ENCODE results near the gene SERPINB10.

Gene SERPINB10, protein sequence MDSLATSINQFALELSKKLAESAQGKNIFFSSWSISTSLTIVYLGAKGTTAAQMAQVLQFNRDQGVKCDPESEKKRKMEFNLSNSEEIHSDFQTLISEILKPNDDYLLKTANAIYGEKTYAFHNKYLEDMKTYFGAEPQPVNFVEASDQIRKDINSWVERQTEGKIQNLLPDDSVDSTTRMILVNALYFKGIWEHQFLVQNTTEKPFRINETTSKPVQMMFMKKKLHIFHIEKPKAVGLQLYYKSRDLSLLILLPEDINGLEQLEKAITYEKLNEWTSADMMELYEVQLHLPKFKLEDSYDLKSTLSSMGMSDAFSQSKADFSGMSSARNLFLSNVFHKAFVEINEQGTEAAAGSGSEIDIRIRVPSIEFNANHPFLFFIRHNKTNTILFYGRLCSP

DNA sequence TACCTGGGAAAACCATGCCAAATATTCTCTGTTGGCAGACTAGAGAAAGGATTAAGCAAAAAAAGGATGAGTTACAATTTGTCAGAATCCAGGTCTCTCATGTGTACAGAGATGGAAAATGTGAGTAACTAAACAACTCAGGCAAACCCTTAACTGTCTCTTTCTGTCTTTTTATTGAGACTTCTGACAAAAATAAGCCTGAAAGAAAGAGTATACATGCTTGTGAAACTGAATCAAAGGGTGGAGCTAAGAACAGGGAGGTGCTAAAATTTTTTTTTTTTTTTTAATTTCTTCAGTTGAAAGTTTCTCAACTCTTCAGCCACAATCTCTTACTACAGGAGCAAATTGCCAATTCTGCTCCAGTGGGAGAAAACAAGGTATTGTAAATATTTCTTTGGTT is at the start of gene SERPINB10:
TSS of gene SERPINB10 (plus strand) at position 295 of the 400 bp plus-strand sequence. CDS start 7,553 bp downstream, outside the sequence.
- DNase-seq, result no peak

DNA sequence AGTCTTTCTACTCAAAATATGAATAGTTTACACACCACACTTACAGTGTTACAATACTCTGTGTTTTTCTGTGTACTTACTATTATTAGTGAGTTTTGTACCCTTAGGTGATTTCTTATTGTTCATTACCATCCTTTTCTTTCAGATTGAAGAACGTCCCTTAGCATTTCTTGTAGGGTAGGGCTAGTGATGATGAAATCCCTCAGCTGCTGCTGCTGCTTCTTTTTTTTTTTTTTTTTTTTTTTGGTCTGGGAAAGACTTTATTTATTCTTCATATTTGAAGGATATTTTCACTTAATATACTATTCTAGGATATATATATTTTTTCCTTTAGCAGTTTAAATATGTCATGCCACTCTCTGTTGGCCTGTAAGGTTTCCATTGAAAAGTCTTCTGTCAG is 49.3 kb upstream of the SERPINB10 start:
- no peak for DNase-seq

DNA sequence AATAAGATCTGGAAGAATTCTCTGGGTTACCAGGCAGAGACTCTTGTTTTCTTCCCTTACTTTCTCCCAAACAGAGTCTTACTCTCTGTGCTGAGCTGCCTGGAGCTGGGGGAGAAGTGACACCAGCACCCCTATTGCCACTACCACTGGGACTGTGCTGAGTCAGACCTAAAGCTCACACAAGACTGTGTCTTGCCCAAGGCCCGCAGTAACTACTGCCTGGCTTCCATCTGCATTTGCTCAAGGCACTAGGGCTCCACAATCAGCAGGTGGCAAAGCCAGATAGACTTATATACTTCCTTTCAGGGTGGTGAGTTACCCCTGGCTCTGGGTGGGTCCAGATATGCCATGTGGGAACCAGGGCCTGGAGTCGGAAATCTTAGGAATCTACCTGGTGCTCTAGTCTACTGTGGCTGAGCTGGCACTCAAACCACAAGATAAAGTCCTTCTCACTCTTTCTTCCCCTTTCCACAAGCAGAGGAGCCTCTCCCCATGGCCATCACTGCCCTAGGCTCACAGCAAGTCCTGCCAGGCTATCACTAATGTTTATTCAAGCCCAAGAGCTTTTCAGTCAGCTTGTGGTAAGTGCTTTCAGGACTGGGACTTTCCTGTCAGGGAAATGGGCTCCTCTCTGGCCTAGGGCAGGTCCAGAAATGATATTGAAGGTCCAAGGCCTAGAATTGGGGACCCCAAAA is 47.8 kb upstream of the SERPINB10 start:
- no peak for DNase-seq

DNA sequence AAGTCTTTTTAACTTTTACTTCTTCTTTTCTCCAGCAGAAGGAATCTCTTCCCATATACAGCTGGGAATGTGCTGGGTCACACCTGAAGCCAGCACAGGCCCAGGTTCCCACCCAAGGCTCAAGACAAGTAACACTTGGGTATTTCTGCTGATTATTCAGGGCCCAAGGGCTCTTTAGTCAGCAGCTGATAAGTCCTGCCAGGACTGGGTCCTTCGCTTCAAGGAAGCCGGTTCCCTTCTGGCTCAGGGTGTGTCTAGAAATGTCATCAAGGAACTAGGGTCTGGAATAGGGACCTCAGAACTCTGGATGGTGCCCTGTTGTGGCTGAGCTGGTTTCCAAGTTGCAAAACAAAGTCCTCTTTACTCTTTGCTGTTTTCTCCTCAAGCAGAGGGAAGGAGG is 47.2 kb upstream of the SERPINB10 start:
- no peak for DNase-seq

DNA sequence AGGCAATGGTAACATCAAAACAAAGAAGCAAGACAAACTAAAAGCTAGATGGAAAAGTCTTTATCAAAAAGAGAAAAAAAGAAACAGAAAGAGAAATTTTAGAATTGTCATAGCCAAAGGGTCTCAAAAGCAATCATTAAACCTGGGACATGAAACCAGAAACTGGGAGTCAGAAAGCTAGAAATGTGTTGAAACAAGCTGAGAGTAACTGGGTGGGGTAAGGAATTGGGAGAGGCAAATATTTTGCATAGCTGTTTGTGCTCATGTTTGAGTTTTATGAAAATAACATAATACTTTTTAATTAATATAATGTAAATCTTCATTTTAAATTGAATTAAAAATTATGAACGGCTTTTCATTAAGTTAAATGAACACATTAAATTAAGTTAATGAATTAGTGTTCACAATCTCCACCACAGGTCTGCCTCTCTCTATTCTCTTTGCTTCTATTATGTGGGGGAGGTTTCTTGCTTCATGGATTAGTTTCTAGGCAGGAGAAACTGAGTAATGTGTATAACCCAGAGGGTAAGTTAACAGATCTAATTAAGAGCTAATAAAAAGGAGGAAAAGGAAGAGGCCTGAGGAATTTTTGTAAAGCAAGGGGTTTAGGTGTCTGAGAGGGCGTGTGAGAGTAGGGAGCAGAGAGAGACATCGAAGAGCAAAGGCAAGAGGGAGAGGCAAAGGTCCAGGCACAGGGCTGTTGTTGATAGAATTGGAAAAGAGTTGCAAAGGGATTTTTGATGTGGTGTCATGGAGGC is 40.2 kb upstream of the SERPINB10 start:
- no peak for DNase-seq

DNA sequence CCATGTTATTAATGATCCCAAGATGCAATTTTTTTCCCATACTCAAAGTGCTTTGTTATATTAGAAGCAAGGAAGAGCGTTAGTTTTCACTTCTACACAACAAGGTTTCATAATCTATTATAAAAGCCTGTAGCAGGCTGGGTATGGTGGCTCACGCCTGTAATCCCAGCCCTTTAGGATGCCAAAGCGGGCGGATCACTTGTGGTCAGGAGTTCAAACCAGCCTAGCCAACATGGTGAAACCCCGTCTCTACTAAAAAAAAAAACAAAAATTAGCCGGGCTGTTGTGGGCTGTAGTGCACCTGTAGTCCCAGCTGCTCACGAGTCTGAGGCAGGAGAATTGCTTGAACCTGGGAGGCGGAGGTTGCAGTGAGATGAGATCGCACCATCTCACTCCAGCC is 39.2 kb upstream of the SERPINB10 start:
- DNase-seq, result no peak

GRCh38 chr18:63869374-63869773 is 38.4 kb upstream of the SERPINB10 start:
- no peak for DNase-seq

- DNase-seq, result no peak
Measured at GRCh38 chr18:63869851-63870250, 37.9 kb upstream of the SERPINB10 start.

- DNase-seq, result no peak
Measured at GRCh38 chr18:63871836-63872235, 35.9 kb upstream of the SERPINB10 start.

DNA sequence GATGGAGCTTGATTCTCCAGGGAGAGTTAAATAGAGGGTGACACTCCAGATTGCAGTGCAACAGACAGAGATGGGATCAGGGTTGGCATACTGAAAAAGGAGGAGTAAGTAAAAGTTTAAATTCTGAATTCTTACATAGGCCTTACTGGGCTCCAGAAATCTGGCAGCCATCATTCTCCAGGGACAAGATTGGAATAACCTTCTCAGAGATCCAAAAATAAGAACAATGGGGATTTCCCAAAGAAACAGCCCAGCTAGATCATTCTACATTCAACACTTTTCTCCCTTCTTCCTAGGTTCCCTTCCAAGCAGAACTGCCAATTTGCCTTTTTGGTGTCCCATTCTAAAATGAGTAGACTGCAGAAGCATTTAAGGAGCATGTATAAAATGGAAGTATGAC is 35.2 kb upstream of the SERPINB10 start:
- DNase-seq, result no peak

DNA sequence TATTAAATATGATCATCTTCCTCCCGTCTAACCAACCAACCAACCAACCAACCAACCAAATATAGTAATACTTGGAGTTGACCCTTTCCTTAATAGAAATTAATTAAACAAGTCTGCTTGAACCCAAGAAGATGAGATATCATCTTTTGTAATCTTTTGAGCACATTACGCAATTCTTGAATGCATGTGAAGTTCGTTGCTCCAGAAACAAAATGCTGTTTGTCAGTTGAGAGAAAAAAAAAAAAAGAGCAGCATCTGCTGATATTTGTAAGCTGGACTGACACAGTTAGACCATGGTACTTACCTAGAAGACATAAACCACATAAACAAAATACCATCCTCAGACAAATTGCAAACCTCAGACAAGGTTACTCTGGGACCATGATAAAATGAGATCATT is 29.4 kb upstream of the SERPINB10 start:
- no peak for DNase-seq

GRCh38 chr18:63878925-63879324 is 28.8 kb upstream of the SERPINB10 start:
- no peak for DNase-seq

DNA sequence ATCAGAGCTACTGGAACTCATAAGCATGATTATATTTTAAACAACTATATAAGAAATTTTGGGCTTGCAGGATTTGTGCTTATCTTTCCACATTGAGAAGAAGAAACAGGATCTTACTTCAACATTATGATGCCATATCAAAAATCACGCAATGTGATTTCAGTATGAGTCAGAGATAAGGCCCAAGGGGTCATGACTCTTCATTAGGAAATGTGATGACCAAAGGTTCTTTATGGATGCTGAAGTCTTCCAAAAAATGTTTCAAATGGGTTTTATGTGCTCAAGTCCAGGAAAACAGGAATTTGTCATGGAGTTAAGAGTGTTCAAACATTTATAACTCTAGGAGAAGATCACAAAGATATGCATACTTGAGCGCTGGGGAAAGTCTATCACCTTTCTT is 28.0 kb upstream of the SERPINB10 start:
- no peak for DNase-seq

DNA sequence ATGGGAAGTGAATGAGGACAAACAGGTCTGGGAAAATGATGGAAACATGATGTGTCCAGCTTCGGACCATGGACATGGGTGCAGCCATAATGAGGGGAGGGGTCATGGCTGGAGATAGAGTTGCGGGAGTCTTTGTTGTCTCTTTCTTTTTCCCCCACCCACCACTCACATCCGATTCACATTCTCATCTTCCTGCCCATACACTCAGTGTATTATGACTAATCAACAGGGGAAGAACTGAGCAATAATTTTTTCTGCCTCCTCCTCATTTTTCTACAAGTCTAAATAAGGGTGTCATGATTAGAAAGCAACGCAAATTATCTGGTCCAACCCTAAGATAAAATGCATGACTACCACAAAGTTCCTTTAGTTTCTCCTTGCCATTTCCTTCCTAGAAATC is 25.9 kb upstream of the SERPINB10 start:
- no peak for DNase-seq

GRCh38 chr18:63882333-63883141 is 25.2 kb upstream of the SERPINB10 start:
- DNase-seq, result no peak

- DNase-seq, result no peak
Measured at GRCh38 chr18:63883617-63884016, 24.1 kb upstream of the SERPINB10 start.

- no peak for DNase-seq
Measured at GRCh38 chr18:63887424-63887823, 20.3 kb upstream of the SERPINB10 start, which contains the start of gene SERPINB2. SERPINB2 (plus strand) TSS chr18:63887705; CDS start chr18:63891445, 3,740 bp downstream.

DNA sequence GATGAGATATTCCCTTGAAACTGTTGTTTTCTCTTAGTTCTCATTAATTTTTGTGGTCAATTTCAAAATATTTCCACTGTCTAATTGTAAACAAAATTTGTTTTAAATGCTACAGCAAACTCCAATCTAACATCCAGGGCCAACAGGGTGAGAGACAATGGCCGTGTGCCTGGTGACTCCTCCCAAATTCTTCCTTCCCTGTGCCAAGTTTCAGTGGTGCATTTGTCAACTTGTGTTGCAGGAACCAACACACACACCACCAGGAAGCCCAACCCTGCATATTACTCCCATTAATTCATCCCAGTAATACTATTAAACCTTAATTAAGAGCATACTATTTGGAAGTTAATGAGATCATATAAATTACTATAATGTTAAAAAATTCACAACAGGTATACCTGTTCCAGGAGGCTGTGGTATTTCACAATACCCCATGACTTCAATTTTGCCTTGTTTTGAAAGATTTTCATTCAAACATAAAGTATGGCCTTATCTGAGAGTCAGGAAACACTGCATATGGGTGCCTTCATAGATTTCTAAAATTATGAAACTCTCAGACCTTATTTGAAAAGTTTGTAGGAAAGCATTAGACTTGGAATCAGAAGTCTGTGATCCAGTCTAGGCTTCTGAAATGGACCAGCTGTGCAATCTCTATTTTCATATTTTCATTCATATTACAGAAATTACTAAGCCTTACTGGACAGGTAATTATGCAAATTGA is 19.1 kb upstream of the SERPINB10 start:
- no peak for DNase-seq

DNA sequence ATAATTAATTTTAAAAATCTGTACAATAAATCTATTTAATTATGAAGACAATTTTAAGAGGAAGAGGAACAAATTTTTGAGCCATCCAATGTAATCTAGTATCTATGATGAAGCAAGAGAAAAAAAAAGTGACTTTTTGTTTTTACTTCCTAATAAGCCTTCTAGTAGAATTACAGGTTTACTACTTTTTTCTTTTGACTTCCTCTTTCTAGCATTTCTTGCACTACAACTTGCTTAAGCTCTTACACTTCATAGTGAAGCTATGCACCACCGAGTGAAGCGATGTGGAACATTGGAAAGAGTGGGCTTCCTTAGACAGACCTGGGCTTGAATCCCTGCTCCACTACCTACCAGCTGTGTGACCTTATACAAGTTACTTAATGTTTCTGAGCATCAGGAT is 18.1 kb upstream of the SERPINB10 start:
- no peak for DNase-seq

DNA sequence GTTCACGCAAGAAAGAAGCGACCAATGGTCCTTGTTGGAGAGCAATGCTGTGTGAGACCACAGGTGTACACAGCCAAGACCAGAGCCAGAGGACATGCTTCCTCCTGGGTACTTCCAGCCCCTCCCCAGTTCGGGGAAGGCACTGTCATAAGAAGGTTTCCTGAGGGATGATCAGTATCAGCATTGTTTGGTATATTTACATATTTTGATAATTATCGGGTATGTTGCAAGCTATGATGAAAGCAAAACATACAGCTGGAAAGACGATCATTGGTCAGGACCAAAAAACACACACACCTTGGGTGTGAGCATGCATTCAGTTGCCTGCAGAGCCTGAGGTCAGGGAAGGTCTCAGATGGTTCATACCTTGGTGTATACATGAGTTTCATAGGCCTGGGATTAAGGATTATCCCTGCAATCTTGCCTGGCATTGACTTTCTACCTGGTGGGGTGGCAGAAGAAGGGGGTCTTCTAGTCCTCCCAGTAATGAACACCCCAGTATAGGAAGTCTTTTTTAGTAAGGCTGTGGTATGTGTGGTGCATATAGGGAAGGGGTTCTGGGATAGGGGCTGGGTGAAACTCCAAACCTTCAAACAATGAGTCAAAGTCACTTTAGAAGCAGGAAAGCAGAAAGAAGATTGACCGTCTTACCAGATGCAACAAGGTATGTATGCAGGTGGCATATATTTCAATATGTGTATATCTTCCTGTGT is 17.4 kb upstream of the SERPINB10 start:
- DNase-seq, result no peak

- DNase-seq, result no peak
Measured at GRCh38 chr18:63890950-63891304, 16.8 kb upstream of the SERPINB10 start.
